Stimulated activated CD4-positive, alpha-beta T cell treated with anti-CD3 and anti-CD28 coated beads, Interleukin-4, amount 100 ng/mL, for 1 hour (primary cell): ENCODE data around the gene PAFAH1B1.
"Not testable (repeated sequence)": the region's sequence is repeated elsewhere in the genome, so short reads cannot be mapped to it uniquely, and the experiment has no call there.

Experiments used
- DNase-seq: peaks from one replicate; pipeline ENCODE4 v3.0.0-alpha.2; 2020

Gene PAFAH1B1

GRCh38 chr17:2690165-2691068 lies 97.0 kb downstream of the PAFAH1B1 start:
- DNase-seq: no peak

GRCh38 chr17:2691069-2691871 lies 97.8 kb downstream of the PAFAH1B1 start:
- DNase-seq: no peak

GRCh38 chr17:2691965-2692780 lies 98.7 kb downstream of the PAFAH1B1 start:
- no peak for DNase-seq

DNA sequence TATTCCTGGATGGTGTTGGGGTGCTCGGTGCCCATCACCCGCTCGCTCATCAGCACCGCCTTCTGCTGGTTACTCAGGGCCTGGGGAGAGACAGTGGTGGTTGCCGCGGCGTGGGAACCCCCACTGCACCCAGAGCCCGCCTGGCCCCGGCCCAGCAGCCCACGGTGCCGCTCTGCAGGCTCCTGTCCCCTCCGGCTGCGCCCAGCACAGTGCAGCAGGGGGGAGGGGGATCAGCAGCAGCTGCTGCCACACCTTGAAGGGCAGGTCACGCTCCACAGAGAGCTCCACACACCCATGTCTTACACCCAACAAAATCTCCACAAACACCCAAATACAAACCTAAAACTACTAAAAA lies 99.3 kb downstream of the PAFAH1B1 start:
- DNase-seq: no peak

GRCh38 chr17:2693561-2694380 lies 100.3 kb downstream of the PAFAH1B1 start:
- DNase-seq: no peak

- DNase-seq: no peak
These were observed 101.2 kb downstream of the PAFAH1B1 start for GRCh38 chr17:2694381-2695242.

GRCh38 chr17:2695243-2695960 lies 101.9 kb downstream of the PAFAH1B1 start:
- no peak for DNase-seq

DNA sequence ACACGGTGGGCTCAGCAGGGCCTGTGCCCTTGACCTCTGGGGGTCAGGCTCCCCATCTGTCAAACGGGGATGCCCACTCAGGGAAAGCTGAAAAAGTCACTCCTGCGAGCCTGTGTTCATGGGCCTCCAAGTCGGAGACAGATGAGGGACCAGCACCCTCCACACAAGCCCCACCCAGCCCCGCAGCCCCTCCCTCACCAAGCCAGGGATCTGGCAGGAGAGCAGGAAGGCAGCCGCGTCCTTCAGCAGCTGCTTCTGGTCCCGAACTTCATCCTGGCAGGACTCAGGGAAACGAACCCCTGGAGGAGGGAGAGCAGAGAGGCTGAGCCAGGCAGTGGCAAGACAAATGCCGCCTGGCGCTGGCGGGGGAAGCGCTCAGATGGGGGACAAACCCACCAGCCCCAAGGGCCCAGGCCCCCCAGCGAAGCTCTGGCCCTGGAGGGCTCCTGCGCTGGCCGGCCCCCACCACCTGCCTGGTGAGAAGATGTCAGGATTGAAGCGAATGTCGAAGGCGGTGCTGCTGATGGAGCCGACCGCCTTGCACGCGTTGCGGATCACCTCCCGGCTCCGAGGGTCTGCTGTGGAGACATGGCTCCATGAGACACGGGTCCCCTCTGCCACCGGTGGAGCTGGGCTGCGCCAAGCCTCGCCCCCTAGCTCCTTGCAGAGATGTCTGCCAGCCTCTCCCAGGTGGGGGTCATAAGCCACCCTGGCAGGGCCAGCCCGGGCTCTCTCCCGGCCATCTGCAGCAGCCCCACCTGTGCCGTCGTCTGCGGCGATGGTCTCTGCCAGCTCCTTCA lies 102.7 kb downstream of the PAFAH1B1 start:
- no peak for DNase-seq

DNA sequence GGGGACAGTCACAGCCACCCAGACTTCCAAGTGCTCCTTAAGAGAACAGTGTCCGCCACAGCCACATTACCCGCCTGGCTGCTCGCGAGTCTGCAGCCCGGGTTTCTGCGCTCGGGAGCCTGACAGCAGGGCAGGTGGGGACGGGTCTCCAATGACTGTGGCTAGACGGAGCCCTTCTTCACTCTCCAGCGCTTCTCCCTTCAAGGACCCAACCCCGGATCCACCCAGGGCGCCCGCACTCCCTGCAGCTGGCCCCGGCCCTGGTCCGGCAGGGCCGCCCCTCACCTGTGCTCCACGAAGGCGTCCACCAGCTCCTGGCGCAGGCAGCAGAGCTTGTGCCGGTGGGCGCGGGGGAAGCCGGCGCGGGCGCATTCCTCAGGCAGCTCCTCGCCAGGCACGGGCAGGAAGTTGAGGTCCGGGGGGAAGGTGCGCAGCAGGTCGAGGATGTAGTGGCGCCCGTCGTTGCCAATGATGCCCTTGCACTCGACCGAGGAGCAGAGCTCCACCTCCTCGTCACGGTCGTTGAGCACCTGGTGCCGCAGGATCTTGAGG lies 104.2 kb downstream of the PAFAH1B1 start:
- DNase-seq: no peak

DNA sequence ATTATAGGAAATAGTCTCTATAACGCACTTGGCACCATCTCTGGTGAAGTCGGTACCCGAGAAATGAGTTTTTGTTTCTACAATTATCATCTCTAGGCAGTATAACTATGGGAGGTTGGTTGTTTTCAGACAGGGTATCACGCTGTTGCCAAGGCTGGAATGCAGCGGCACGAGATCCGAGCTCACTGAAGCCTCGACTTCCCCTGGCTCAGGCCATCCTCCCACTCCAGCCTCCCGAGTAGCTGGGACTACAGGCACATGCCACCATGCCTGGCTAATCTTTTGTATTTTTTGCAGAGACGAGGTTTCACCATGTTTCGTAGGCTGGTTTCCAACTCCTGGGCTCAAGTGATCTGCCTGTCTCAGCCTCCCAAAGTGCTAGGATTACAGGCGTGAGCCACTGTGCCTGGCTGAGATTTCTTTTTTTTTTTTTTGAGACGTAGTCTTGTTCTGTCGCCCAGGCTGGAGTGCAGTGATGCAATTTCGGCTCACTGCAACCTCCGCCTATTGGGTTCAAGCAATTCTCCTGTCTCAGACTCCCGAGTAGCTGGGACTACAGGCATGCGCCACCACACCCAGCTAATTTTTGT lies 105.9 kb downstream of the PAFAH1B1 start:
- DNase-seq: not testable (repeated sequence)

GRCh38 chr17:2700030-2700490 lies 106.6 kb downstream of the PAFAH1B1 start:
- no peak for DNase-seq

DNA sequence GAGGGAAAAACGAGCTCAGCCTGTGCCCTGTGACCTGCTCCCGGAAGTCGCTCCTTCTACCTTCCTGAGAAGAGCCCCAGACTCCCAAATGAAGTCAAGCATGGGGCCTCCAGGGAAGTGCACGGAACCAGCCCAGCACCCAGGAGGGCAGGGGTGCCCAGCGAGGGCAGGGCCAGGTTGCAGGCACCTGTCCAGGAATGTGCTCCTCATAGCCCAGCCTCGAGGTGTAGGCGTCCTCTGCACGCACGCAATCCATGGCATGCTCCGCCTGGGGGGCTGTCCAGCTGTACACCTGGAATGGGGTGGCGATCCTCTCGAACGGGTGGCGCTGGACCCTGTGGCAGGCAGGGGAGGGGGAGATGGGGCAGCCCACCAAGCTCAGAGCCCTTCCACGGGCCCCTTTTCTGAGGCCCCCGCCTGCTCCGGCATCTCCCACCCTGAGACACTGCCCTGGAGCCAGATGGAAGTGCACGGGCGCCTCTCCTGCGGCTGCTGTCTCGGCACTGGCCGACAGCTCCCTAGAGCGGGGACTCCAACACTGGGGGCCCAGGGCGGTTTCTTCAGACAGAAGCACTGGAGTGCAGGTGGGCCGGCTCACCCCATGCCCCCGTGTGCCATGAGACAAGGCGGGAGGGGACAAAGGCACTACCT lies 107.2 kb downstream of the PAFAH1B1 start:
- no peak for DNase-seq

GRCh38 chr17:2701161-2701995 lies 107.9 kb downstream of the PAFAH1B1 start:
- no peak for DNase-seq

GRCh38 chr17:2701996-2702741 lies 108.7 kb downstream of the PAFAH1B1 start:
- no peak for DNase-seq

- DNase-seq: no peak
These were observed 109.7 kb downstream of the PAFAH1B1 start for GRCh38 chr17:2703181-2703580.

DNA sequence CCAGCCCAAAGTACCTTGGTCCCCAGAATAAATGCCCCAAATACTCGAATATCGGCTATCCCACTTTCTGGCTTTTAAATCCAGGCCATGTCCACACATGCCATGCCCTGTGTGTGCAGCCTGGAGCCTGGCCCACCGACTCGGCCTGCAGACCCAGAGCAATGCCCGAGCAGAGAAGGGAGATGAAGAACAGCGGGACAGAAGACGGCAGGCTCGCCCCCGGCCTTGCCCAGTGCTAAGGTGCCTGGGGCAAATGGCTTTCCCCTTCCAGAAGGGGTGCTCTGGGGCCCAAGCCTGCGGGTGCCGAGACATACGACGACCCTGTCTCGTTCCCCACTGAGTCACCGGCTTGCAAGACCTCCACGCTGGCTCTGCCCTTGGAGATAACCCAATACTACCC lies 110.2 kb downstream of the PAFAH1B1 start:
- no peak for DNase-seq
